ENCODE measurements around the gene URB1.

The URB1 gene

GRCh38 chr21:32338209-32338921, 54.4 kb downstream of the URB1 start:
- no peak for DNase-seq

- no peak for DNase-seq
Measured at GRCh38 chr21:32337206-32337605, 55.6 kb downstream of the URB1 start.

- no peak for DNase-seq
Measured at GRCh38 chr21:32336711-32337110, 56.1 kb downstream of the URB1 start.

GRCh38 chr21:32335601-32336575, 56.9 kb downstream of the URB1 start:
- DNase-seq: no peak

GRCh38 chr21:32334980-32335531, 57.8 kb downstream of the URB1 start:
- no peak for DNase-seq

- DNase-seq: no peak
Measured at GRCh38 chr21:32333953-32334673, 58.7 kb downstream of the URB1 start.

- DNase-seq: no peak
Measured at GRCh38 chr21:32332463-32332951, 60.3 kb downstream of the URB1 start.

GRCh38 chr21:32331444-32332305, 61.1 kb downstream of the URB1 start:
- no peak for DNase-seq

- no peak for DNase-seq
Measured at GRCh38 chr21:32330784-32331311, 62.0 kb downstream of the URB1 start.

- DNase-seq: no peak
Measured at GRCh38 chr21:32329776-32330175, 63.0 kb downstream of the URB1 start.

GRCh38 chr21:32329331-32329730, 63.5 kb downstream of the URB1 start:
- DNase-seq: no peak

GRCh38 chr21:32328595-32328994, 64.2 kb downstream of the URB1 start:
- DNase-seq: no peak

GRCh38 chr21:32325706-32326105, 67.1 kb downstream of the URB1 start:
- no peak for DNase-seq

- no peak for DNase-seq
Measured at GRCh38 chr21:32322676-32323075, 70.1 kb downstream of the URB1 start.

- DNase-seq: no peak
Measured at GRCh38 chr21:32322103-32322502, 70.7 kb downstream of the URB1 start.

GRCh38 chr21:32321480-32321879, 71.3 kb downstream of the URB1 start:
- DNase-seq: no peak

GRCh38 chr21:32320726-32321125, 72.1 kb downstream of the URB1 start:
- no peak for DNase-seq

- DNase-seq: no peak
Measured at GRCh38 chr21:32320059-32320458, 72.8 kb downstream of the URB1 start.

- no peak for DNase-seq
Measured at GRCh38 chr21:32319012-32319411, 73.8 kb downstream of the URB1 start.

GRCh38 chr21:32317726-32318125, 75.1 kb downstream of the URB1 start:
- no peak for DNase-seq

All from left hindlimb (tissue), 1 donor.